GM21737 (cell line): ENCODE results near the gene TC2N.
A peak's percentile ranks its signal among the peaks of the same experiment; 100 is the strongest.
"Not testable (repeated sequence)": the region's sequence is repeated elsewhere in the genome, so short reads cannot be mapped to it uniquely, and the experiment has no call there.

Experiments
- ATAC-seq: cut with Tn5 transposase; IDR thresholded peaks from one replicate; pipeline ENCODE4 v1.9.1; 2021; ENCODE audit warnings: mild to moderate bottlenecking, moderate library complexity; ENCODE audit not compliant: unreplicated experiment

TC2N gene

DNA sequence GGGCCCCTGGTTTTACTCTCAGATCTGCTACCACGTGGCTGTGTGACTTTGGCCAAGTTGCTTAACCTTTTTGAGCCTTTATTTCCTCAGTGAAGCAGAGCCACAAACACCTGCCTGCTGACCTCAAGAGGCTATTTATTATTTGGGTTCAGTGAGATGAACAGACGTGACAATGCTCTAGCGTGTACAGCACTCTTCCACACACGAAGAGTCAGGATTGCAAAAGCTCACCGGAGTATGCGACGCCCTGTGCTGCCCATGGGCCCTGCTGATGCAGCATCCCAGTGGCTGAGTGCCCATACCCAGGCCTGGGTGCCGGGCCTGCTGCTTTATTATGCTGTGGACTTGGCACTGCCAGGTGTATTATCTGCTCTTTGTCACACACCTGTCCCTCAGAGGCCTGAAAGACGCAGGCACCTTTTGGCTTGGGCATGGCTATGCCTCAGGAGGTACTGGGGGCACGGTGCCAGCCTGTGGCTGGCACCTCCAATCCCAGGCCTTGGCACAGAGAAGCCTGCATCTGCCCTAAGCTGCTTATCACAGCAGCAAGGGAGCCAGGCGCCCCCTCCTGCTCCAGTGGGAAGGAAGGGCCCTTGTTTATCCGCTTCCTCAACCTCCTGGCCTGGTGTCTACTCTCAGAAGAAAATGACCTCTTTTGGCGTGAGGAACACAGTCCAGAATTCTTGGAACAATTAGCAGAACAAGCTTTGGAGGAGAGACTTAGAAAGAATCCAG lies 22.3 kb upstream of the TC2N start:
- no peak for ATAC-seq

DNA sequence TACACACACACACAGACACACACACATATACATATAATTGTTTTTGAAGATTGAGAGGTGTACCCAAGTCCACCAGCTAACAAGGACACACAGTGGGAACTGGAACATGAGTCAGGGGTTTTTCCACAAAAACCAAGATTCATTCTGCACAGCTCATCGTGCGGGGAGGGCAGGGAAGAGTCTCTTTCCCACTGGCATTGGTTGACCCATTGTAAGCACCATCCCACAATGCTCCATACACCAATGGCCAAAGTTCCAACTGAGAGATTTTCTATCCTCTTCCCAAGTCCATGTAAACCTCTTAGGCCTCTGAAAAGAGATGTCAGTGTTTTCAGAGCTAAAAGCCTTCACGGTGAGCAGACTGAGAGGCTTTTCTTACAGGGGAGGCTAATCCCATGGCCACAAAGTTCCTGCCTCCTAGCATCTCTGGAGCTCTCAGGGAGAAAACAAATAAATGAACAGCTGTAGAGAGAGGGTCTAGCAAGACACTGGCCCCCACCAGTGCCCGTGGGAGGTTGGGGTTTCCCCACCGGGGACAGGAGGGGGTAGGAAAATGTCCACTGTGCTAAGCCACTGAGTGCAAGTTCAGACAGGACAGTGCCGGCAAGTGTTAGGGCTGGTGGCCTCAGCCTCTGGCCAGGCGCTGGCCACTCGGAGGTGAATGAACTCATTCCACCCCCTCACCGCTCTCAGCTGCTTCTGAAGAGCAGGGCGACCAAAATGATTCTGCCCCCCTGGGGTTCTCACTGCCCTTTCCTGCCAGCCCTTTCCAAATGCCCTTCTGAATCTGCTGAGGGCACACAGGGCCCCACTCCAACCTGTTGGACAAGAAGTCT lies 21.5 kb upstream of the TC2N start:
- no peak for ATAC-seq

GRCh38 chr14:91886961-91887360 lies 19.6 kb upstream of the TC2N start:
- ATAC-seq: no peak

DNA sequence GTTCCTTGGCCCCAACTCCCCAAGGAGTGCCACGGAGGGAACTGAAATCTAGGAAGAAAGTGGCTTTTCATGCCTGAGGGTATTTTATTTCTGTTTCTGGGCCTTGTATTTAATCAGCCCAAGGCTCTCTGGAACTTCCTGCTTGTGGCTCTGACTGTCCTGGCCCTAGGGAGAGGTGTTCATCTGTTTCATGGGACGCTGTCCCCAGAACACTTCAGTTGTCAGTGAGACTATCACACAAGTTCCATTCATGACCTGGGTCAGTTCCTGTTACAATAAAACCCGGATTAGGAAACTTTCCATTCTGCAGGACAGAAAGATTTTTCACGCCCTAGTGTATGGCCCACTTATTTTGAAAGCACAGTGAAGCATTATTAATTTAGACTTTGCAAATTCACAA lies 18.5 kb upstream of the TC2N start:
- ATAC-seq: no peak

DNA sequence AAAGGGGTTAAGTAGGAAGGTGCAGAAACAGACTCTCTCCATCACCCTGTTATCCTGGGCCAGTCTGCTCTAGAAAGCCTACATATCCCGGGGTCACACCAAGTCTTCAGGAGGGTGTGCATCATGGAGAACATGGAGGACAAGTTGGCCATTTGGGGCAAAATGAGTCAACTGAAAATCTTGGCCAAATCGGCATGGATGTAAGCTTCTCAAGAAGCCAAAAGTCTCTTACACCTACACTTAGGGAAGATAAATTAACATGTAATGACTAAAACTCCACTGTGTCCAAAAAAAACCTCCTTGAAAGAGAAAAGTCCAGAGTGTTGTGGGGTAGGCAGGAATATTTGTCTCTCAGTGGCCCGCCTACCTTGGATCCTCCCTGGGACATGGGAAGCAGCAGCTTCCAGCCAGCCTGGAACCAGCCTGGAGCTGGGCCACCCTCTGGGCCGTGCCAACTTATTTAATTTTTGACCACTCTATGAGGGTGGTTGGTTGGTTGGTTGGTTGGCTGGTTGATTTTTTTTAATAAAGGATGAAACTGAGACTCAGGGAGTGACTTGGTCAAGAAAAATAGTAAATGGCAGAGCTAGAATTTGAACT lies 17.9 kb upstream of the TC2N start:
- ATAC-seq: no peak

DNA sequence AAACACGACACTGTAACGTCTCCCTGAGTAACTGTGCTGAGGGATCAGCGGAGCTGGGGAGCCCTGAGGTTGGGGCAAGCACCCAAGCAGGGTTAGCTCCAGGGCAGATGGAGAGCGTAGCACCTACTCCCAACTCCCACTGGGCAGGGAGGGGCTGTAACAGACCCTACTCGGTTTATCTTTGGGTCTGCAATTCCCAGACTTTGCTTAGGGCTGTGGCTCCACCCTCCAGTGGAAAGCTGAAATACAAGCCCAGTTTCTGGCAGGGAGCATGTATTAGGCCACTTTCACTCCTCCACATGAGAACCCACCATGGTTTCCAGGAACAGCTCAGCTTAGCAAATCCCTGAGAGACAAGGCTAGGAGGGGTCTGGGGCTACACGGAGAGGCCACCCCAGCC lies 17.3 kb upstream of the TC2N start:
- no peak for ATAC-seq

- no peak for ATAC-seq
Observed at GRCh38 chr14:91883753-91884152, 16.4 kb upstream of the TC2N start.

- ATAC-seq: no peak
Observed at GRCh38 chr14:91882776-91883175, 15.4 kb upstream of the TC2N start.

- no peak for ATAC-seq
Observed at GRCh38 chr14:91882369-91882768, 15.0 kb upstream of the TC2N start.

DNA sequence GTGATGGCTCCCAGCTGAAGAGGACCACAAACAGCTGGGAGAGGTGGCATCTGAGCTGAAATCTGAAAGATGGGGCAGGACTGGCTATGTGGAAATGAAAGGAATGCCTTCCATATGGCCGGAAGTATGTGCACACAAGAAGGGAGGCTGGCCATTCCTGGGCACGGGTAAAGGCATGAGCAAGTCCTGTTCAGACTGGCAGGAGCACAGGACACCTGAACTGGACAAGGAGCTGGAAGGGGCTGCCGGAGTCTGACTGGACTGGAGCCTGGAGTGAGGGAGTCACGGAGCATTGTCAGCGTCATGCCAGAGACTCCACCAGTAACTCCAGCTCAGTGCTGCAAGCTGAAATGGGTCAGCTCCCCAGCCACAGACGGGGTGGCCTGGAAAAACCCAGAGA lies 11.9 kb upstream of the TC2N start:
- no peak for ATAC-seq

- ATAC-seq: no peak
Observed at GRCh38 chr14:91878274-91878673, 10.9 kb upstream of the TC2N start.

- no peak for ATAC-seq
Observed at GRCh38 chr14:91877376-91877915, 10.1 kb upstream of the TC2N start.

- ATAC-seq: no peak
Observed at GRCh38 chr14:91876492-91876891, 9.2 kb upstream of the TC2N start.

GRCh38 chr14:91875525-91876286 lies 8.4 kb upstream of the TC2N start:
- no peak for ATAC-seq

GRCh38 chr14:91873471-91874415 lies 6.4 kb upstream of the TC2N start:
- ATAC-seq: peak; percentile 83

DNA sequence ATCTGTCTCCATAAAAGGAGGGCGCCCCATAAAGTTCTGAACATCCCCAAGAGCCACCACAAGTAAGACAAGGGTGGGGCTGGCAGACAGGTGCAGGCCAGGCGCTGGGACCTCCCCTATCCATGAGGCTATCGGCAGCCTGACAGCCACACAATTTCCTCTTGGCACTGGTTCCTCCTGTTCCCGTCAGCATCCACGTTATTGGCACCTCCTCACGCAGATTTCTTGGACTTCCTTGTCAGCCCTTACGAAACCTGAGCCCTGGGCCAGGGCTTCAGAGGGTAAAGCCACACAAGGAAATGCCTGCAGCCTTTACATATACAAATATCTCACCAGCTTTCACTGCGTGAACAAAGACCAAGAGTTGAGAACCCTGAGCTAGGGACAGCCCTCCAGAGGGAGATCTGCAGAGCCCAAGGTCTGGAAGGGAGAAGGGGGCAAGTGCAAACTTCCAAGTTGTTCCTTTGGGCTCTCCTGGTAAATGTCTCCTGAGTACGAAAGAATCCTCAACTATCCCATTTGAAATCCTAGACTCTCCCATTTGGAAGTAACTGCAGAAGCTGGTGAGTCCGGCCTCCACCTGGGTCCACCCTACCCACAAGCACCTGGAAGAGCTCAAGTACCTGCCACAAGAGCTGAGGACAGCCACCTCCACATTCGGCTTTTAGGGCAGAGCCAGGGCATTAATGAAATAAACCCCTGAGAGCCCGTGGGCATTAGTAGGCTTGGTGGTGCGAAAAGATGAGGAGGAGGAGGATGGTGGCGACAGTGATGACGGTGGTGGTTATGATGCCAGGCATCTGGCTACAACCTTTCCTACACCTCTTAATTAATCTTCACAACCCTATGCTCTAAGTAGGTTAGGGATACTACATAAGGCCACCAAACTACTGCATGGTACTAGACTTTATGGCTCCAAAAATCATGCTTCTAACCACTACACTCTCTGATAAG lies 5.5 kb upstream of the TC2N start:
- ATAC-seq: peak; percentile 8

DNA sequence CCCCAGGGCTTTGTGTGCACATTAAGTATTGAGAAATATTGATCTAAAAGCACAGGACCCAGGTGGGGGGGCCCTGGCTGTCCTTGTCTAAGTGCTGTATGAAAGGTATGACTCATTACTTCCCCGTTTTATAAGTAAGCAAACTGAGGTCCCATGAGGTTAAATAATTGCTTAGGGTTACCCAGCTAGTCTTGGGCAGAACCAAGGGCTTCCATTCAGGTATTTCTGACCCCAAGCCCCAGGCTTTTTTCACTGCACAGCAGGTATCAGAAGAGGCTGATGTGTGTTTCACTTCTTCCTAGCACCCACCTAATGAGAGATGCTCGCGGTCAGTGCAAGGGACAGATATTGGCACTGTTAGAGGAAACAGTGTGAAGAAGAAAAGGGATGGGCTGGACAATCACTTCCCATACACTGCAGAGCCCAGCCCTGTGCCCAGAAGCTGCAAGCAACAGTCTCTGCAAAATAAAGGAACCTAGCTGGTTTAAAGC lies 4.7 kb upstream of the TC2N start:
- ATAC-seq: peak; percentile 39

DNA sequence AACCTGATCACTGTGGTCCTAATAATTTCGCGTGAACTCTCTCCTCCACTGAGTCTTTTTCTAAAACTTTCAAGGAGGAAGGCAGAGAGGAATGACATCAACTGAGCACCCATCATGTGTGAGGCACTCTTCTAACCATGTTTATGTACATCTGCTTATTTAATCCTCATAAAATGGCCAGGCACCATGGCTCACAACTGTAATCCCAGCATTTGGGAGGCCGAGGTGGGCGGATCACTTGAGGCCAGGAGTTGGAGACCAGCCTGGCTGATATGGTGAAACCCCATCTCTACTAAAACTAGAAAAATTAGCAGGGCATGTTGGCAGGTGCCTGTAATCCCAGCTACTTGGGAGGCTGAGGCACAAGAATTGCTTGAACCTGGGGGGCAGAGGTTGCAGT lies 4.1 kb upstream of the TC2N start:
- not testable (repeated sequence) for ATAC-seq

DNA sequence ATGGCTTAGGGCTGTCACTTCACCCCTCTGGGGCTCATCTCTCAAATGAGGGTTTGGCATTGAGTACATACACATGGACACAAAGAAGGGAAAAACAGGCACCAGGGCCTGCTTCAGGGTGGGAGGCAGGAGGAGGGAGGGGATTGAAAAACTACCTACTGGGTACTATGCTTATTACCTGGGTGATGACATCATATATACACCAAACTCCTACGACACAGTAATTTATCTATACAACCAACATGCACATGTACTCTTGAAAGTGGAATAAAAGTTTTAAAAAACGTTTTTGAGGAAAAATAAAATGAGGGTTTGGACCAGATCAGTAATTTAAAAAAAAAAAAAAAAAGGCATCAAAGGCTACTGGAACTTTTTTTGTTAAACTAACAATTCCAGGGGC lies 3.6 kb upstream of the TC2N start:
- ATAC-seq: no peak
